H1 (cell line): Measurements from ENCODE around the gene CIT. TPM values are rescaled to one million over a fixed set of nuclear protein-coding genes. Genes with fewer than 3 reads are reported as not detected.

Experiments
- CTCF ChIA-PET: fragments of 300-600 bp; sonication (Branson Sonifier 250); formaldehyde crosslinking; loops from one replicate; lab custom pipeline; 2021; ENCODE audit not compliant: partially characterized antibody; lab: Charles Lee
- POLR2A ChIA-PET: fragments of 300-600 bp; sonication (Branson Sonifier 250); formaldehyde crosslinking; loops from one replicate; lab custom pipeline; 2021; ENCODE audit warnings: inconsistent platforms; ENCODE audit not compliant: partially characterized antibody; lab: Charles Lee
- DNase-seq, 2 experiments: peaks; one replicate each; pipeline versions ENCODE4 v3.0.0 to v3.0.0-alpha.2; 2010 to 2022; ENCODE audit warnings: low spot score in 2 of 2, low read depth in 1 of 2, mixed read lengths in 1 of 2
- FAIRE-seq: peaks from 2 replicates; lab custom pipeline; 2011; peaks lifted over from hg19 to GRCh38; lab: Jason Lieb, UNC
- H2AFZ ChIP-seq: 2 replicates; pipeline ENCODE4 v1.8.1; 2012; ENCODE audit warnings: low read length, inconsistent platforms
- H2AK5ac ChIP-seq: 2 replicates; pipeline ENCODE4 v1.6.1; 2013; ENCODE audit warnings: low read depth, low read length
- H2BK120ac ChIP-seq: replicated peaks from 2 replicates; pipeline ENCODE3; 2013; ENCODE audit warnings: low read depth, low read length, inconsistent platforms
- H2BK12ac ChIP-seq: 2 replicates; pipeline ENCODE4 v1.6.1; 2013; ENCODE audit warnings: low read depth, low read length
- H2BK15ac ChIP-seq: 2 replicates; pipeline ENCODE4 v1.6.1; 2013; ENCODE audit warnings: low read length
- H2BK20ac ChIP-seq: 2 replicates; pipeline ENCODE4 v1.6.1; 2013; ENCODE audit warnings: low read length
- H2BK5ac ChIP-seq: 2 replicates; pipeline ENCODE4 v1.6.1; 2013; ENCODE audit warnings: low read depth, low read length
- H3K14ac ChIP-seq: 2 replicates; pipeline ENCODE4 v1.6.1; 2013; ENCODE audit warnings: inconsistent platforms; ENCODE audit not compliant: insufficient read length
- H3K18ac ChIP-seq: 2 replicates; pipeline ENCODE4 v1.6.1; 2013; ENCODE audit warnings: low read length; ENCODE audit errors: extremely low read depth
- H3K23ac ChIP-seq: 2 replicates; pipeline ENCODE4 v1.6.1; 2013; ENCODE audit warnings: inconsistent platforms; ENCODE audit not compliant: insufficient read length
- H3K23me2 ChIP-seq: 2 replicates; pipeline ENCODE4 v1.6.1; 2013; ENCODE audit warnings: low read depth, low read length
- H3K27ac ChIP-seq: 2 replicates; pipeline ENCODE4 v1.6.1; 2011; ENCODE audit warnings: low read depth, low read length, inconsistent platforms
- H3K27me3 ChIP-seq, 4 experiments: replicated peaks in 1 of 4; 1 replicate in 1 of 4; 2 replicates in 3 of 4; pipeline versions ENCODE4 v1.6.1 to v1.8.1; 2011 to 2013; ENCODE audit warnings: low read length in 3 of 4, mild to moderate bottlenecking in 3 of 4, inconsistent platforms in 2 of 4, mixed read lengths in 2 of 4, moderate library complexity in 1 of 4; ENCODE audit not compliant: control insufficient read depth in 3 of 4, insufficient read depth in 3 of 4; ENCODE audit errors: extremely low read depth in 1 of 4
- H3K36me3 ChIP-seq, 4 experiments: 2 replicates each; pipeline versions ENCODE4 v1.6.1 to v1.8.1; 2011 to 2013; ENCODE audit warnings: mild to moderate bottlenecking in 4 of 4, low read length in 3 of 4, moderate library complexity in 2 of 4, control low read depth in 1 of 4, inconsistent platforms in 1 of 4; ENCODE audit not compliant: insufficient read depth in 4 of 4, control insufficient read depth in 2 of 4
- H3K4ac ChIP-seq: replicated peaks from 2 replicates; pipeline ENCODE3; 2013; ENCODE audit warnings: low read length, low read depth, mixed read lengths, inconsistent platforms; ENCODE audit not compliant: insufficient read length
- H3K4me1 ChIP-seq, 4 experiments: replicated peaks in 1 of 4; 1 replicate in 1 of 4; 2 replicates in 3 of 4; pipeline versions ENCODE4 v1.6.1 to v1.8.1; 2011 to 2013; ENCODE audit warnings: low read length in 3 of 4, inconsistent platforms in 2 of 4, mixed read lengths in 1 of 4; ENCODE audit not compliant: insufficient read depth in 4 of 4, control insufficient read depth in 3 of 4
- H3K4me2 ChIP-seq, 2 experiments: 2 replicates each; pipeline versions ENCODE4 v1.6.1 to v1.8.1; 2011 to 2013; ENCODE audit warnings: low read depth in 2 of 2, low read length in 2 of 2, control low read depth in 1 of 2, inconsistent platforms in 1 of 2, mild to moderate bottlenecking in 1 of 2; ENCODE audit not compliant: insufficient read depth in 1 of 2
- H3K4me3 ChIP-seq, 4 experiments: fragments of 200-600, 300-600 bp in 1 of 4; sonication (generic), shearing (Covaris generic), sonication (Bioruptor Twin) in 1 of 4; 2 replicates each; pipeline versions ENCODE4 v1.5.1 to v1.8.1; 2011 to 2016; ENCODE audit warnings: low read length in 4 of 4, low read depth in 3 of 4, control low read depth in 2 of 4, inconsistent platforms in 2 of 4, mild to moderate bottlenecking in 2 of 4, mixed read lengths in 1 of 4, moderate library complexity in 1 of 4; ENCODE audit not compliant: insufficient read depth in 2 of 4; ENCODE audit errors: extremely low read depth in 1 of 4
- H3K56ac ChIP-seq: replicated peaks from 2 replicates; pipeline ENCODE3; 2013; ENCODE audit warnings: low read depth, mild to moderate bottlenecking, mixed read lengths, low read length, inconsistent platforms; ENCODE audit not compliant: insufficient read length
- H3K79me1 ChIP-seq: 2 replicates; pipeline ENCODE4 v1.6.1; 2013; ENCODE audit warnings: low read depth, low read length, control low read depth
- H3K79me2 ChIP-seq, 2 experiments: 2 replicates each; pipeline versions ENCODE4 v1.6.1 to v1.8.1; 2012 to 2013; ENCODE audit warnings: low read length in 2 of 2, mild to moderate bottlenecking in 2 of 2, inconsistent platforms in 1 of 2; ENCODE audit not compliant: insufficient read depth in 2 of 2, control insufficient read depth in 1 of 2
- H3K9ac ChIP-seq, 4 experiments: replicated peaks in 1 of 4; 1 replicate in 1 of 4; 2 replicates in 3 of 4; pipeline versions ENCODE4 v1.6.1 to v1.8.1; 2011 to 2013; ENCODE audit warnings: low read depth in 3 of 4, low read length in 3 of 4, control low read depth in 2 of 4, mild to moderate bottlenecking in 2 of 4, moderate library complexity in 2 of 4, inconsistent platforms in 1 of 4; ENCODE audit errors: extremely low read depth in 1 of 4
- H3K9me3 ChIP-seq, 2 experiments: 2 replicates each; pipeline versions ENCODE4 v1.6.1 to v1.8.1; 2012 to 2013; ENCODE audit warnings: mild to moderate bottlenecking in 2 of 2, moderate library complexity in 2 of 2, control low read depth in 1 of 2, inconsistent platforms in 1 of 2, low read depth in 1 of 2, low read length in 1 of 2, mixed read lengths in 1 of 2; ENCODE audit not compliant: insufficient read depth in 2 of 2
- H4K20me1 ChIP-seq, 2 experiments: replicated peaks in 1 of 2; 2 replicates each; pipeline versions ENCODE3 to v1.8.1; 2011 to 2013; ENCODE audit warnings: inconsistent platforms in 2 of 2, low read length in 2 of 2, mild to moderate bottlenecking in 1 of 2; ENCODE audit not compliant: insufficient read depth in 2 of 2, control insufficient read depth in 1 of 2
- H4K5ac ChIP-seq: 2 replicates; pipeline ENCODE4 v1.6.1; 2013; ENCODE audit warnings: low read length, low read depth, mixed read lengths, inconsistent platforms; ENCODE audit not compliant: insufficient read length
- H4K8ac ChIP-seq: 2 replicates; pipeline ENCODE4 v1.8.0; 2013; ENCODE audit warnings: mild to moderate bottlenecking, moderate library complexity, low read length, inconsistent platforms; ENCODE audit not compliant: insufficient read depth; ENCODE audit errors: extremely low read depth
- H4K91ac ChIP-seq: replicated peaks from 2 replicates; pipeline ENCODE3; 2013; ENCODE audit warnings: low read length, mixed read lengths, inconsistent platforms; ENCODE audit not compliant: insufficient read length
- BCL11A ChIP-seq, 2 experiments: IDR thresholded peaks; one replicate each; pipeline ENCODE4 v1.6.1; 2011; ENCODE audit warnings: low read depth in 2 of 2, low read length in 2 of 2, mild to moderate bottlenecking in 2 of 2
- MAX ChIP-seq: IDR thresholded peaks from 2 replicates; pipeline ENCODE4 v1.6.1; 2012; ENCODE audit warnings: inconsistent platforms
- SIX5 ChIP-seq: IDR thresholded peaks from 2 replicates; pipeline ENCODE4 v1.6.1; 2011; ENCODE audit warnings: mild to moderate bottlenecking, low read depth, low read length
- SP2 ChIP-seq: IDR thresholded peaks from 2 replicates; pipeline ENCODE4 v1.6.1; 2012; ENCODE audit warnings: mild to moderate bottlenecking, low read length, inconsistent platforms
- whole genome bisulfite sequencing, 2 experiments: shearing (Covaris generic) in 1 of 2; methylation state at CpG; one replicate each; pipeline versions ENCODE4 v1.1.6 to v1.1.7; 2013 to 2015; ENCODE audit warnings: low lambda C conversion rate in 2 of 2, mixed read lengths in 2 of 2, inconsistent platforms in 1 of 2, low coverage in 1 of 2, missing lambda C conversion rate in 1 of 2; ENCODE audit not compliant: insufficient replicate concordance in 2 of 2, insufficient coverage in 1 of 2, insufficient read length in 1 of 2; ENCODE audit errors: extremely low coverage in 1 of 2, missing lambda C conversion rate in 1 of 2; 5-methylcytosine and 5-hydroxymethylcytosine counted together
- long read RNA-seq, 2 experiments: library from RNA in 1 of 2; library from capped mRNA in 1 of 2; stranded (forward); transcript quantifications; one replicate each; pipeline ENCODE4 v2.0.0, GENCODE V29; 2021; ENCODE audit warnings: inconsistent platforms in 1 of 2
- polyA minus RNA-seq, 3 experiments: library from RNA; depleted of rRNA, polyadenylated mRNA; stranded (reverse); fragments of >200 nt; gene quantifications; 1 replicate in 2 of 3; 2 replicates in 1 of 3; pipeline ENCODE4 v1.2.3, GENCODE V29; 2011
- polyA plus RNA-seq, 7 experiments: library from polyadenylated mRNA; depleted of rRNA in 3 of 7; stranded (reverse) in 5 of 7; unstranded in 2 of 7; fragments of >200 nt in 5 of 7; fragments of 200-250 nt in 2 of 7; gene quantifications; 1 replicate in 5 of 7; 2 replicates in 1 of 7; 4 replicates in 1 of 7; pipeline versions ENCODE4 v1.2.1 to v1.2.3, GENCODE V29; 2011 to 2013; ENCODE audit warnings: missing spikeins in 2 of 7, mixed read lengths in 2 of 7
- total RNA-seq: library from RNA; stranded (reverse); fragmentation: NEBNext Ultra II Directional; extraction: Animal tissue kit (Norgen Biotek cat#: 25700); gene quantifications from 2 replicates; pipeline ENCODE4 v1.2.1, GENCODE V29; 2021
- TF ChIP-seq, protein P1 (sequence below), 3 experiments: IDR thresholded peaks; 1 replicate in 2 of 3; 2 replicates in 1 of 3; pipeline versions ENCODE4 v1.5.1 to v1.6.1; 2011; ENCODE audit warnings: low read length in 3 of 3, mild to moderate bottlenecking in 3 of 3, inconsistent platforms in 2 of 3, low read depth in 1 of 3, moderate library complexity in 1 of 3; ENCODE audit not compliant: insufficient read depth in 1 of 3; ENCODE audit errors: control extremely low read depth in 1 of 3

CIT gene
- 50.1 and 60.9 TPM in 2 replicates for total RNA-seq
- polyA plus RNA-seq (2011; rRNA removed): 17.1 and 29.1 TPM in 2 replicates
- polyA plus RNA-seq (2011; cell fraction: cytosol; rRNA removed): 19.6 TPM
- 80.0 TPM for polyA plus RNA-seq (2011; cell fraction: nucleus; rRNA removed)
- 23.1 to 26.8 TPM (median 24.7 TPM) in 4 replicates for polyA plus RNA-seq (2012, experiment 1 of 2)
- 1.6 TPM for polyA plus RNA-seq (2012, experiment 2 of 2)
- polyA plus RNA-seq (2013, experiment 1 of 2): 19.6 TPM
- polyA plus RNA-seq (2013, experiment 2 of 2): 18.8 TPM
- 55.4 and 60.2 TPM in 2 replicates for polyA minus RNA-seq (2011; rRNA and poly(A)+ RNA removed)
- polyA minus RNA-seq (2011; cell fraction: cytosol; rRNA and poly(A)+ RNA removed): 39.8 TPM
- polyA minus RNA-seq (2011; cell fraction: nucleus; rRNA and poly(A)+ RNA removed): 77.3 TPM
- long read RNA-seq, experiment 1, partial matches to known transcripts: 0 of 8 reads
- long read RNA-seq, experiment 1, other reads (novel, unspliced or antisense): 8 of 8 reads
- long read RNA-seq, experiment 2, partial matches to known transcripts: 2 of 2 reads
- long read RNA-seq, experiment 2, other reads (novel, unspliced or antisense): 0 of 2 reads

- Histone ChIP-seq H2BK5ac (peak within 1 kb of the TSS; percentile 75), H2BK15ac (no peak within 1 kb of the TSS), H3K4me1 (no peaks in the 10 kb centered on the region; a peak in 2 of 7 replicates), H2AK5ac (no peak within 1 kb of the TSS), H3K14ac (no peak within 1 kb of the TSS), H2AFZ (peak within 1 kb of the TSS; percentile 95), H3K4ac (peak within 1 kb of the TSS; percentile 57), H4K20me1 (no peaks in the 10 kb centered on the region), H3K27me3 (no peaks in the 10 kb centered on the region), H3K36me3 (peaks cover 3 to 26% (median 14%) of the 10 kb centered on the region in 4 experiments; a peak in 6 of 8 replicates), H4K5ac (peak within 1 kb of the TSS; percentile 49), H3K79me2 (peaks cover 0 to 8% of the 10 kb centered on the region in 2 experiments; a peak in 2 of 4 replicates), H3K56ac (peak within 1 kb of the TSS; percentile 34), H3K9me3 (no peaks in the 10 kb centered on the region), H3K4me3 (peak within 1 kb of the TSS; percentile 86 to 97 (median 93)), H2BK120ac (no peak within 1 kb of the TSS), H3K23me2 (peaks cover 4% of the 10 kb centered on the region; the same call in 1 of the 2 replicates), H4K8ac (peak within 1 kb of the TSS; percentile 90; the same call in 1 of the 2 replicates), H3K27ac (peak within 1 kb of the TSS; percentile 88; the same call in 1 of the 2 replicates), H2BK12ac (no peak within 1 kb of the TSS), H3K9ac (peak within 1 kb of the TSS; percentile 68 to 86 (median 76)), H3K4me2 (peak within 1 kb of the TSS; percentile 59 to 83), H3K79me1 (no peaks in the 10 kb centered on the region), H4K91ac (peak within 1 kb of the TSS; percentile 75), H3K23ac (no peak within 1 kb of the TSS), H3K18ac (peak within 1 kb of the TSS; percentile 76), H2BK20ac (no peak within 1 kb of the TSS)
- DNase-seq (peak; percentile 91 to 95), FAIRE-seq (peak; percentile 90)
- ChIA-PET POLR2A (interaction anchor here (0.6 to 3.8 kb wide), 7 partner anchors 9 to 415 kb away, joined by 3 to 13 read pairs (median 3); partner anchors contain the start of gene RNU4-2), CTCF (interaction anchor here (0.6 to 1.1 kb wide), 3 partner anchors 25 to 400 kb away, joined by 3 read pairs; no protein-coding TSS in a partner anchor)
- WGBS, 2 experiments: 3% methylated on average over 53 of the region's 56 CpGs; no CpG with 5 or more reads in 1 of the 2 experiments
- TF ChIP-seq SP2 (peak; percentile 51), MAX (no peak; the same call in 1 of the 2 replicates), BCL11A (IDR thresholded peaks at IDR 0.05; ENCODE audit: low read depth in 2 of 2, low read length in 2 of 2) (no peak), SIX5 (no peak)
- TF ChIP-seq, protein P1, sequence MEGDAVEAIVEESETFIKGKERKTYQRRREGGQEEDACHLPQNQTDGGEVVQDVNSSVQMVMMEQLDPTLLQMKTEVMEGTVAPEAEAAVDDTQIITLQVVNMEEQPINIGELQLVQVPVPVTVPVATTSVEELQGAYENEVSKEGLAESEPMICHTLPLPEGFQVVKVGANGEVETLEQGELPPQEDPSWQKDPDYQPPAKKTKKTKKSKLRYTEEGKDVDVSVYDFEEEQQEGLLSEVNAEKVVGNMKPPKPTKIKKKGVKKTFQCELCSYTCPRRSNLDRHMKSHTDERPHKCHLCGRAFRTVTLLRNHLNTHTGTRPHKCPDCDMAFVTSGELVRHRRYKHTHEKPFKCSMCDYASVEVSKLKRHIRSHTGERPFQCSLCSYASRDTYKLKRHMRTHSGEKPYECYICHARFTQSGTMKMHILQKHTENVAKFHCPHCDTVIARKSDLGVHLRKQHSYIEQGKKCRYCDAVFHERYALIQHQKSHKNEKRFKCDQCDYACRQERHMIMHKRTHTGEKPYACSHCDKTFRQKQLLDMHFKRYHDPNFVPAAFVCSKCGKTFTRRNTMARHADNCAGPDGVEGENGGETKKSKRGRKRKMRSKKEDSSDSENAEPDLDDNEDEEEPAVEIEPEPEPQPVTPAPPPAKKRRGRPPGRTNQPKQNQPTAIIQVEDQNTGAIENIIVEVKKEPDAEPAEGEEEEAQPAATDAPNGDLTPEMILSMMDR (IDR thresholded peaks at IDR 0.05; ENCODE audit: control extremely low read depth in 1 of 3, insufficient read depth in 1 of 3, low read depth in 1 of 3, low read length in 3 of 3): no peak
Observed at GRCh38 chr12:119876761-119877638, at the start of gene CIT. Gene CIT (minus strand): TSS chr12:119877320. CDS start chr12:119876168, 1,152 bp downstream.
